Stomach (tissue), 4 donors: ENCODE results near the gene AGAP1.

Experiments
- POLR2AphosphoS5 ChIP-seq, 3 donors: sonication (generic); formaldehyde crosslinking; IDR thresholded peaks; one replicate each; pipeline ENCODE4 v1.6.1; 2016; ENCODE audit warnings: antibody characterized with exemption in 3 of 3
- TF ChIP-seq, protein P1 (sequence below), 7 experiments: fragments of 450-650 bp in 4 of 7; fragments of 200-600 bp in 3 of 7; sonication (generic) in 3 of 7; IDR thresholded peaks; one replicate each; pipeline ENCODE4 v1.5.1; 2016 to 2019; ENCODE audit warnings: antibody characterized with exemption in 7 of 7, control low read depth in 2 of 7, mild to moderate bottlenecking in 1 of 7

DNA sequence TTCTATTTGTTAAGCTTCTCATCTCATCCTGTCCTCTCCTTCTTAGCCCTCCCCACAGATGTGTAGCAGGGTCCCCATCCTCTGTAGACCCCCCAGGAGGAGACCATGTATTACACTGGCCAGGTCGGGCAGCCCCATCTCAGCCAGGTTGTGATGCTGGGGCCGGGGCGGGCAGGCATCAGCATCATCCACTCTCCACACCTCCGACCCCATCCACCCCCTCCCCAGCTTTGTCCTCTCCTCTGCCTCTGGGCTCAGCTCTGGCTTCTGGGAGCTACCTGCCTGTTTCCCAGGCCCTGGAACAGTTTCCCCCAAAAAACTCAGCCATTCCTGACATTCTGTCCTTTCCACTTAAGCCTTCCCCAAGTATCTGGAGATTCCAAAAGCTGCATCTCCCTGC lies 625.2 kb downstream of the AGAP1 start:
- TF ChIP-seq, protein P1, sequence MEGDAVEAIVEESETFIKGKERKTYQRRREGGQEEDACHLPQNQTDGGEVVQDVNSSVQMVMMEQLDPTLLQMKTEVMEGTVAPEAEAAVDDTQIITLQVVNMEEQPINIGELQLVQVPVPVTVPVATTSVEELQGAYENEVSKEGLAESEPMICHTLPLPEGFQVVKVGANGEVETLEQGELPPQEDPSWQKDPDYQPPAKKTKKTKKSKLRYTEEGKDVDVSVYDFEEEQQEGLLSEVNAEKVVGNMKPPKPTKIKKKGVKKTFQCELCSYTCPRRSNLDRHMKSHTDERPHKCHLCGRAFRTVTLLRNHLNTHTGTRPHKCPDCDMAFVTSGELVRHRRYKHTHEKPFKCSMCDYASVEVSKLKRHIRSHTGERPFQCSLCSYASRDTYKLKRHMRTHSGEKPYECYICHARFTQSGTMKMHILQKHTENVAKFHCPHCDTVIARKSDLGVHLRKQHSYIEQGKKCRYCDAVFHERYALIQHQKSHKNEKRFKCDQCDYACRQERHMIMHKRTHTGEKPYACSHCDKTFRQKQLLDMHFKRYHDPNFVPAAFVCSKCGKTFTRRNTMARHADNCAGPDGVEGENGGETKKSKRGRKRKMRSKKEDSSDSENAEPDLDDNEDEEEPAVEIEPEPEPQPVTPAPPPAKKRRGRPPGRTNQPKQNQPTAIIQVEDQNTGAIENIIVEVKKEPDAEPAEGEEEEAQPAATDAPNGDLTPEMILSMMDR (IDR thresholded peaks at IDR 0.05), result no peak
- no peak for TF ChIP-seq POLR2AphosphoS5 (IDR thresholded peaks at IDR 0.05)
